ENCODE measurements around the gene PPM1H.

GRCh38 chr12:62738105-62738504, 196.8 kb downstream of the PPM1H start:
- TF ChIP-seq EZH2 (IDR thresholded peaks at IDR 0.05; ENCODE audit: borderline replicate concordance, low read depth, low read length, severe bottlenecking) = no peak
- TF ChIP-seq CTCF (IDR thresholded peaks at IDR 0.05; ENCODE audit: borderline replicate concordance, extremely low read depth, low read length, poor library complexity, severe bottlenecking) = no peak
